Activated B cell treated with CpG ODN at 0.5 μM for 24 hours (primary cell): ENCODE data around the gene MEIOSIN. TPM values are rescaled to one million over a fixed set of nuclear protein-coding genes. Genes with fewer than 3 reads are reported as not detected.

Experiments used
- ATAC-seq: fragments of 200-7000 bp; cut with Tn5 transposase; one replicate; pipeline ENCODE4 v1.10.0; 2021; ENCODE audit warnings: low read depth, mild to moderate bottlenecking, moderate library complexity
- CTCF ChIA-PET: fragments of 350-600 bp; sonication (Branson Sonifier 250); formaldehyde crosslinking; loops from one replicate; lab custom pipeline; 2021; ENCODE audit warnings: antibody characterized with exemption; lab: Charles Lee
- POLR2A ChIA-PET: fragments of 350-600 bp; sonication (Branson Sonifier 250); formaldehyde crosslinking; loops from one replicate; lab custom pipeline; 2021; ENCODE audit warnings: antibody characterized with exemption; lab: Charles Lee
- DNase-seq: peaks from one replicate; pipeline ENCODE4 v3.0.0; 2022
- H3K27ac Mint-ChIP-seq: one replicate; pipeline ENCODE4 v1.8.0; 2020; ENCODE audit warnings: mixed read lengths
- H3K27me3 Mint-ChIP-seq: one replicate; pipeline ENCODE4 v1.8.0; 2021; ENCODE audit warnings: mixed read lengths
- H3K36me3 Mint-ChIP-seq: one replicate; pipeline ENCODE4 v1.8.0; 2021; ENCODE audit warnings: low read depth, mixed read lengths
- H3K4me1 Mint-ChIP-seq: one replicate; pipeline ENCODE4 v1.8.0; 2021; ENCODE audit warnings: mixed read lengths
- H3K4me3 Mint-ChIP-seq: one replicate; pipeline ENCODE4 v1.8.0; 2020; ENCODE audit warnings: mild to moderate bottlenecking, mixed read lengths
- H3K9me3 Mint-ChIP-seq: one replicate; pipeline ENCODE4 v1.8.0; 2020; ENCODE audit warnings: mixed read lengths
- CTCF ChIP-seq: fragments of 200-600 bp; IDR thresholded peaks from one replicate; pipeline ENCODE4 v1.8.0; 2022; ENCODE audit warnings: antibody characterized with exemption, mild to moderate bottlenecking
- intact Hi-C: fragments of 100-400 bp; cut with micrococcal nuclease; formaldehyde crosslinking; loops from one replicate; pipeline ENCODE4 v1.15.1; 2024
- total RNA-seq: library from RNA; stranded (reverse); gene quantifications from 2 replicates; pipeline ENCODE4 v1.2.3, GENCODE V29; 2022

MEIOSIN gene
- total RNA-seq, 1 donor from 2014 or later: not detected

- peak overlapping the region; percentile 55 for H3K4me3 Mint-ChIP-seq
- TF ChIP-seq CTCF: no peak
- H3K9me3 Mint-ChIP-seq: no peaks in the 10 kb centered on the region
- no peak for ATAC-seq
- H3K4me1 Mint-ChIP-seq: peaks cover 19% of the 10 kb centered on the region
- no peak for DNase-seq
- H3K36me3 Mint-ChIP-seq: peaks cover 1% of the 10 kb centered on the region
- ChIA-PET POLR2A (interaction anchor here (0.6 to 3.4 kb wide), 10 partner anchors 11 to 115 kb away, joined by 3 to 45 read pairs (median 5); partner anchors contain the start of genes DMPK, IRF2BP1 and SYMPK), CTCF (interaction anchor here (1.2 to 7.1 kb wide), 3 partner anchors 21 to 34 kb away, joined by 5 to 172 read pairs (median 6); partner anchors contain the start of gene DMWD)
- peak overlapping the region; percentile 30 for H3K27ac Mint-ChIP-seq
- H3K27me3 Mint-ChIP-seq: no peaks in the 10 kb centered on the region
- intact Hi-C loops: loop anchor here (10.0 kb wide), 1 partner anchor 347 kb away; the partner anchor contains the start of gene ERCC1
Observed at GRCh38 chr19:45771311-45771933, 38.2 kb downstream of the MEIOSIN start.

- no peaks in the 10 kb centered on the region for H3K9me3 Mint-ChIP-seq
- H3K27me3 Mint-ChIP-seq: no peaks in the 10 kb centered on the region
- POLR2A ChIA-PET: interaction anchor here (0.6 to 1.1 kb wide), 3 partner anchors 10 to 27 kb away, joined by 3 to 4 read pairs (median 3); partner anchors contain the start of genes DMPK and DMWD
- ATAC-seq (no peak), DNase-seq (no peak)
- intact Hi-C loops: loop anchor here (10.0 kb wide), 1 partner anchor 347 kb away; the partner anchor contains the start of gene ERCC1
- no peak overlapping the region for H3K4me3 Mint-ChIP-seq
- TF ChIP-seq CTCF: no peak
- peaks cover 19% of the 10 kb centered on the region for H3K4me1 Mint-ChIP-seq
- peaks cover 9% of the 10 kb centered on the region for H3K36me3 Mint-ChIP-seq
- CTCF ChIA-PET: interaction anchor here (0.9 to 7.1 kb wide), 2 partner anchors 26 to 245 kb away, joined by 3 to 172 read pairs; no protein-coding TSS in a partner anchor
- H3K27ac Mint-ChIP-seq: peak overlapping the region; percentile 20
Observed at GRCh38 chr19:45772130-45772840, 39.0 kb downstream of the MEIOSIN start.

GRCh38 chr19:45772912-45773311, 39.7 kb downstream of the MEIOSIN start:
- CTCF ChIA-PET: interaction anchor here (0.9 to 7.1 kb wide), 2 partner anchors 25 to 244 kb away, joined by 3 to 172 read pairs; no protein-coding TSS in a partner anchor
- no peak overlapping the region for H3K27ac Mint-ChIP-seq
- no peak for ATAC-seq
- no peak overlapping the region for H3K4me3 Mint-ChIP-seq
- no peaks in the 10 kb centered on the region for H3K27me3 Mint-ChIP-seq
- TF ChIP-seq CTCF: no peak
- intact Hi-C loops: loop anchor here (10.0 kb wide), 1 partner anchor 348 kb away; the partner anchor contains the start of gene ERCC1
- no peaks in the 10 kb centered on the region for H3K9me3 Mint-ChIP-seq
- peaks cover 18% of the 10 kb centered on the region for H3K4me1 Mint-ChIP-seq
- no peak for DNase-seq
- H3K36me3 Mint-ChIP-seq: peaks cover 10% of the 10 kb centered on the region
- POLR2A ChIA-PET: interaction anchor here (1.1 kb wide), 1 partner anchor 20 kb away, joined by 3 read pairs; the partner anchor contains the start of gene DMWD

DNA sequence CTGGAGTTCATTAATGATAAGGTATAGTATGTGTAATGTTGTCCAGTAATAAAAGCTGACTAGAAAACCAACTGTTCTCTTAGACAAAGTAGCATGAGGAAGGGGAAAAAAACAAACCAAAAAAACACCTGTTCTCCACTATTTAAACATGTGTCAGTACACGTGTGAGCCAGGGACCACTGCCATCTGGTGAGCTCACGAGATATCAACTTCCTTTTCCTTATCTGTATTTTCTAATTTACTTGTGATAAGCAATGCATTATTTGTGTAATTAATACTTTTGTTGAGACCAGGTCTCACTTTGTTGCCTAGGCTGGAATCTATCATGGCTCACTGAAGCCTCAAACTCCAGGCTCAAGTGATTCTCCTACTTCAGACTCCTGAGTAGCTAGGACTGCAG, 40.1 kb downstream of the MEIOSIN start:
- Mint-ChIP-seq H3K9me3 (no peaks in the 10 kb centered on the region), H3K4me1 (peaks cover 17% of the 10 kb centered on the region), H3K27me3 (no peaks in the 10 kb centered on the region), H3K36me3 (peaks cover 10% of the 10 kb centered on the region), H3K4me3 (no peak overlapping the region), H3K27ac (no peak overlapping the region)
- no peak for TF ChIP-seq CTCF
- intact Hi-C loops: loop anchor here (10.0 kb wide), 1 partner anchor 349 kb away; the partner anchor contains the start of gene ERCC1
- DNase-seq: no peak
- ATAC-seq: no peak
- CTCF ChIA-PET: interaction anchor here (7.1 kb wide), 1 partner anchor 25 kb away, joined by 172 read pairs; no protein-coding TSS in a partner anchor
- POLR2A ChIA-PET: interaction anchor here (1.1 kb wide), 1 partner anchor 19 kb away, joined by 3 read pairs; the partner anchor contains the start of gene DMWD
